ENCODE results near the gene GFOD1.
"Not testable (repeated sequence)": the region's sequence is repeated elsewhere in the genome, so short reads cannot be mapped to it uniquely, and the experiment has no call there.

- not testable (repeated sequence) for TF ChIP-seq EP300 (IDR thresholded peaks at IDR 0.05)
- TF ChIP-seq, protein P1, sequence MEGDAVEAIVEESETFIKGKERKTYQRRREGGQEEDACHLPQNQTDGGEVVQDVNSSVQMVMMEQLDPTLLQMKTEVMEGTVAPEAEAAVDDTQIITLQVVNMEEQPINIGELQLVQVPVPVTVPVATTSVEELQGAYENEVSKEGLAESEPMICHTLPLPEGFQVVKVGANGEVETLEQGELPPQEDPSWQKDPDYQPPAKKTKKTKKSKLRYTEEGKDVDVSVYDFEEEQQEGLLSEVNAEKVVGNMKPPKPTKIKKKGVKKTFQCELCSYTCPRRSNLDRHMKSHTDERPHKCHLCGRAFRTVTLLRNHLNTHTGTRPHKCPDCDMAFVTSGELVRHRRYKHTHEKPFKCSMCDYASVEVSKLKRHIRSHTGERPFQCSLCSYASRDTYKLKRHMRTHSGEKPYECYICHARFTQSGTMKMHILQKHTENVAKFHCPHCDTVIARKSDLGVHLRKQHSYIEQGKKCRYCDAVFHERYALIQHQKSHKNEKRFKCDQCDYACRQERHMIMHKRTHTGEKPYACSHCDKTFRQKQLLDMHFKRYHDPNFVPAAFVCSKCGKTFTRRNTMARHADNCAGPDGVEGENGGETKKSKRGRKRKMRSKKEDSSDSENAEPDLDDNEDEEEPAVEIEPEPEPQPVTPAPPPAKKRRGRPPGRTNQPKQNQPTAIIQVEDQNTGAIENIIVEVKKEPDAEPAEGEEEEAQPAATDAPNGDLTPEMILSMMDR (IDR thresholded peaks at IDR 0.05) = not testable (repeated sequence)
These were observed 98.2 kb downstream of the GFOD1 start for GRCh38 chr6:13389237-13389636.

Measured in sigmoid colon (tissue), 4 donors.